Erythroblast (primary cell): ENCODE results near the gene IFNA2.
"Not testable (repeated sequence)": the region's sequence is repeated elsewhere in the genome, so short reads cannot be mapped to it uniquely, and the experiment has no call there.

ENCODE experiments used
- DNase-seq, 2 experiments: peaks; one replicate each; lab custom pipeline; 2025; lab: John Stamatoyannopoulos, UW
- GATA1 ChIP-seq: IDR thresholded peaks from 2 replicates; pipeline ENCODE4 v1.6.1; 2011; ENCODE audit warnings: low read depth, mild to moderate bottlenecking, control low read depth, low read length, moderate library complexity
- POLR2A ChIP-seq: IDR thresholded peaks from 2 replicates; pipeline ENCODE4 v1.6.1; 2011; ENCODE audit warnings: mild to moderate bottlenecking, low read length

Gene IFNA2

DNA sequence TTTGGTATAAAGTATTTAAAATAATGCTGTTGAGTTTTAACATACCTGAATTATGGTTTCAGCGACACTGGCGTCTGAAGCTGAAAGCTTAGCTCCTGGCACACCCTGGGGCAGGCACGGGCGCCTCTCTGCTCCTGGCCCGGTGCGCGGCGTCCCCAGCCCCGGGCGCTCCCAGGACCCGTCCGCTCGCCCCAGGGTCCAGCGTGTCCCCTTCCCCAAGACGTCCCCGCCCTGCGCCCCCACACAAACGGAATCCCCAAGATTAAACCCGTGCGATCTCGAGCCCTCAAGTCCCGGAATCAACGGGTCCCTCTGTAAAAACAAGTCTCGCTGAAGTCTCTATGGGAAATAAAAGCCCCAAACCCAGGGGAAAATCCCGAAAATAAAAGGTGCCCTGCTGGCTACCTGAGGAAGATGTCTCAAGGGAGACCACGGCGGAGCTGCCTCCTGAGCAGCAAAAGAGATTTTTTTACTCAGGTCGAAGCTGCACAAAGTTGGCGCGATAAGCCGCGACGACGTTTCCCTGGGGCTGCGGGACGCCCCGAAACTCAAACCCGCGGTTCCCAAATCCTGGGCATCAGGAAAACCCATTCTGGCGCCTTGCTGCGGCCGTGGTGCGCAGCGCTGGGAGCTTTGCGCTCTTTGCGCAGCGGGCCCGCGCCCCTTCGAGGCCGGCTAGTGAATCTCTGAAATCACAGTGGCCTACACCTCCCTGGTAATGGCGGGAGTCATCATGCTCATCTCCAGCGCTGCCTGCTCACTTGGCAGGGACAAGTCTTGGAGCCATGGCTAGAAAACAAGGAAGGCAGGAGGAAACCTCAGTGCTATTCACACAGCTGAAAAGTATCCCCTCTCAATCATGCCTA is 17.4 kb upstream of the IFNA2 start:
- no peak for DNase-seq
- no peak for TF ChIP-seq GATA1
- no peak for TF ChIP-seq POLR2A

DNA sequence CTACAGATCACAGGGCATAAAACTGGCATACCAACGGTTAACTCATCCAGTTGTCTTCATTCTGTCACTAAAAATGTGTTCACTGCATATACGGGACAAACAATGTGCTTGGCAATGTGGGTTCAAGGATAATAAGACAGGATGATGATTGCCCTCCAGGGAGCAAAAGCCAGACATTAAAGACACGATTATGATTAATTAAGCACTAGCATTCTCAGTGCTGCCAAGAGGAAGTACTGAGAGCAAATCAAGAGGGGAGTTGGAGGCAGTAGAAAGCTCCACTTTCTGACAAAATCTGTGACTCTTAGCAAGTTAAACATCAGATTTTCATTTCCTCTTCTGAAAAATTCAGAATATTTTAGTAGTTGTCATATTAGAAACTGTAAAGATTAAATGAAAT is 14.8 kb upstream of the IFNA2 start:
- TF ChIP-seq GATA1: no peak
- no peak for TF ChIP-seq POLR2A
- no peak for DNase-seq

DNA sequence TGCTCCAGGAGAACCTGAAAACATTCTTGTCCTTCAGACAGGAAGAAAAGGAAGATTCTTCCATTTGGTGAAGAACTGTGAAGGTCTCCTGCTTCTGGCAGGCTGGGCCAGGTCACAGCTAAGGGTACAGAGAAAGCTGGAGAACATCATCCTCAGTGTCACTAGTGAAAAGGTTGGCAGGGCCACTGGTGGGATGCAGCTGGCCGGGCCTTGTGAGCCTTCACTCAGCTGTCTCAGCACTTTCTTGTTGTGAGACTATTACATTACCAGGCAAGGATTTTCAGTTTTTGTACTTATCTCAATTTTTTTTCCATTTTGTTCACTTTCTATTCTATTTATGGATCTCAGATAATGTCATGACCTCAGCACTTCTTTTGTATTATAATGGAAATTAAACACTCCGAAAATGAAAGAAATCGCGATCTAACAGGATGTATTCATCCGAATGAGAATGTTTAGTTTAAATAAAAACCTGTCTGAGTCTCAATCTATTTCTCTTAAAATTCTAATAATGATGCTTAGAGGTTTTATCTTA is 13.8 kb upstream of the IFNA2 start:
- TF ChIP-seq POLR2A (no peak), GATA1 (no peak)

DNA sequence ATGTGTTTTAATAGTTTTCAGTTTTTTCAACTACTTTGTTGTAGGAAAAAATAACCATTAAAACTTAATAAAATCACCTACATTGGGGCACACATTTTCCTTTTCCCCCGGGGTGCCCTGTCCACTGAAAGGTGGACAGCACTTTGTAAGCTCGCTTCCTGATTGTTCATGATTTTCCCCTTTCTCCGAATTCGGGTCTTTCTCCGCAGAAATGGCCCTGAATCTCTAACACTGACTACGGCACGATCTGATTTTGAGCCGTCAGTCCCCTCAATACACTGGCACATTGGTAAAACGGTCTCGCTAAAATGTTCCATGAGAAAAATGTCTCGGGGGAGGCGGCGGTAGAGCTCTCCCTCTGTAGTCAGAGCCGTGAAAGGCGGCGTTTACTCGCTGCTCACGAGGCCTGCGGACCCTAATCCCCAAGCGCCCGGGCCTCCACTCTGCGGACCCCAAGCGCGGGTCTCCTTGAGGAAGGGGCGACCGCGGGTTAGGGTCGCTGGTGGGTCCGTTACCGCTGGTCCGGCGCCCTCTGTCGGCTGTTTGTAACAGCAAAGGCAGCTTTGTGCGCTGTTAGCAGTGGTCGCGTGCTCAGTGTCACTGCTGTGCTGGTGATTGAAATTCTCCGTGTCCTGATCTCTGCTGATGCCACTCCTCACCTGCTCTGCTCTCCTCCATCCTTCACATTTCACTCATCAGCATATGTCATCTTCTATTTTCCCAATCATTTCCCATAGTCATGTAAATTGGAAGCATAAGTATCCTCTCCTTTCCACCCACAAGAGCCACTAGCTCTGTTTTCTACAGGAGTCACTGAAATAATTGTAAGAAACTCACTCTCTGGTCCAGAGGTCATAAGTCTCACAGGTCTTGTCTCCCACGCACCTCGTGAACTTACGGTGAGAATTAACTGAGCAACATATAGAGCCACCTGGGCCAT is 10.8 kb upstream of the IFNA2 start:
- TF ChIP-seq POLR2A (no peak), GATA1 (no peak)
- DNase-seq: peak; percentile 22 to 52

More for the DNA sequence above, 13.8 kb upstream of the IFNA2 start:
- no peak for DNase-seq

DNA sequence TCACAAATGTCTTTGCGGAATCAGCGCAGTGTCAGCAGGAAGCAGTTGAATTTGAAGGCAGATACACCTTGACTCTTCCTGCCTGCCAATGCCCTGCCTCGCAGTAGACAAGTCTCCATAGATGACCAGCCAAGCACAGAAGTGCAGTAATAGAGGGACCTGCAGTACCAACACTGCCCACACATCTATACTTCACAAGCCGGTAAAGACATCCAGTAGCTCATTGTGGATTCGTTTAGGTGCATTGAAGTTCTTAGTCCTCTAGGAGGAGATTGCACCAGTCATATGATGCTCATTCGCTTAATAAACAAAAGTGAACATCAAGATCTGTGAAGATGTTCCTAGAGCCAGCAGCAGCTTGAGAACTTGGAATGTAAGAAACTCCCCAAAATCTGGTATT is 7.1 kb upstream of the IFNA2 start:
- peak in 1 of 2 experiments; percentile 3 for DNase-seq
- TF ChIP-seq POLR2A (no peak), GATA1 (no peak)

DNA sequence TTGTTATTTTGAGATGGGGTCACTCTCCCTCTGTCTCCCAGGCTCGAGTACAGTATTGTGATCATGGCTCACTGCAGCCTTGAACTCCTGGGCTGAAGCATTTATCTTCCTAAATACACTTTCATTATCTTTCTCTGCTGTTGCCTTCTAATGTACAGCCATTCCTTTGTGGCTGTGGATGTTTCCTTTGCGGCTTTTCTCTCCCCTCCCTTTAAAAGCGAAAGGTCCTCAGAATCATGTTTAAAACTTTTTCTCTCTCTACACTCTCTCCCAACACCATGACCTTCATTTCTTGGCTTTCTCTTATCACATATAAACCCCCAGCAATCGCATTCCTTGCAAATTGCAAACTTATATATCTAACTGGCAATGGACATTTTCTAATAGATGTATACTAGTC is 1.6 kb downstream of the IFNA2 start:
- TF ChIP-seq POLR2A (no peak), GATA1 (no peak)

DNA sequence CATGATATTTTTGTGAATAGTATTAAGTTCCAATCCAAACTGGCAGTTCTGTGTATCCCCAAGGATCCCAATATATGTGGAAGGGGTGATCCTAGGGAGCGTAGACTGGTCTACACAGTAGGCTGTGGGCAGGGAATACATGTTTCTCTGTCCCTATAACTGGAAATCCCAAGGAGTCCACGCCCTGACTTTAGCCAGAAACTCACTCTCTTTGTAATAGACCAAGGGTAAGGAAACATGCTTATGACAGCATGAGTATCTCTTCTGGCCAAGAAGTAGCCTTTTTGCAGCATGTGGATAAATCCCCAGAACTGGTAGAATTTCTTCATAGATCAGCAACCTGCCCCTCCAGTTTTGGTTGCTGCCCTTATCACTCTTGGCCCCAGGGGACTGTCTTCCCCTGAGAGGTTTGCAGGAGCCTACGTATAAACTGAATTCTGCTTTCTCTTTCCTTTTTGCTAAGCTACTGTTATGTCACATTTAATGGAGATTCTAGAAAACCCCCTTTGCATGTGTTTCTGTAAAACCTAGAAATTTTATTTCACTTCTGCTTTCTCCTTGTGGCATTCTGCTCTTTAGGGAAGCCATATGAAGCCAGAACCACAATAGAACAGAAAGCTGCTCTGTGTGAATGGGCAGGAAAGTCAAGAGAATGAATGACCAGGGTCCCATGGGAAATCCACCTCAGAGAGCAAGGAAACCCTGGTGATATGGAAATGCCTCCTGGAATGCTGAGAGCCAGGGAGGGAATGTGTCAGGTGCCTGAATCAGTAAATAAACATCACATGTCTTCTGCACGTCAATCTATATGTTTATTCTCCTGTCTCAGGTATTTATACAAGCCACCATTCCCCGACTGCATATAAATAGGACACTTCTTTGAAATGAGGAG is 3.5 kb downstream of the IFNA2 start:
- DNase-seq: no peak
- TF ChIP-seq GATA1 (no peak), POLR2A (no peak)

More for the DNA sequence above, 1.6 kb downstream of the IFNA2 start:
- no peak for DNase-seq

DNA sequence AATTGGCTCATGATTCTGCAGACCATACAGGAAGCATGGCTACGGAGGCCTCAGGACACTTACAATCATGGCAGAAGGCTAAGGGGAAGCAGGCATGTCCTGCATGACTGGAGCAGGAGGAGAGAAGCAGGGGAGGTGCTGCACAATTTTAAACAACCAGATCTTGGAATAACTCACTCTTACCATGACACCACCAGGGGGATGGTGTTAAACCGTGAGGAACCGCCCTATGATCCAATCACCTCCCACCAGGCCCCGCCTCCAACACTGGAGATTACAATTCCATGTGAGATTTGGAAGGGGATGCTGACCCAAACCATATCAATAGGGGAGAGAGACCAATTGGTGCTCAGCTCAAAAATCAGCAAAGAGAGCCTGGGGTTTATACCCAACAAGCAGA is 13.7 kb downstream of the IFNA2 start:
- not testable (repeated sequence) for DNase-seq

DNA sequence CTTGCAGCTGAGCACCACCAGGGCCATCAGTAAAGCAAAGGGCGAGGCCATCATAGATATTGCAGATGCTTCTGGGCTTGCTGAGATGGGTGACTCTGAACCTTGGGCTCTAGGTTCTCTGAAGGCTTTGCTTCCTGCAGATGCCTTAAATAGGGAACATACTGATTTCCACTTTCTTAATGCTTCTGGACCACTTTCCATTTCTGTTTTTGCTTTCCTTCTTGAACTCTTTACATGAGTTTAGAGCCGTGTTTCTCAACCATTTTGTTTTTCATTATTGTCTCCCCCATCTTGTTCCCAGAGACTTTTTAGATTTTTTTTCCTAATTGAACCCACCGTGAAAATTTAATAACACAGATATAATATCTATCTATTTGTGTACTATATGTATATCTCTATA is 17.2 kb downstream of the IFNA2 start, which contains the start of gene IFNA13:
TSS of gene IFNA13 (minus strand) at position 101 of the 400 bp plus-strand sequence. CDS start at position 54, 47 bp downstream.
- TF ChIP-seq GATA1 (no peak), POLR2A (no peak)
- no peak for DNase-seq

DNA sequence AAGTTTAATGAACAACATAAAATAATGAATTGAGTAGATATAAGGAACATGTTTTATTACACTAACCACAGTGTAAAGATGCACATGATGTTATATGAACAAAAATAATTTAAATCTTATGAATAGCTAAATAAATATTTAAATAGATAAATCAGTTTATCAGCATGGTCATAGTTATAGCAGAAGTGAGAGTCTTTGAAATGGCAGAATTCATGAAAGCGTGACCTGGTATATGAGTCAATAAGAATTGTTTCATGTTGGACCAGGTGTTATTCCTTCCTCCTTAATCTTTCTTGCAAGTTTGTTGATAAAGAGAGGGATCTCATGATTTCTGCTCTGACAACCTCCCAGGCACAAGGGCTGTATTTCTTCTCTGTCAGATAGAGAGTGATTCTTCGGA is 18.0 kb downstream of the IFNA2 start:
- DNase-seq: not testable (repeated sequence)

DNA sequence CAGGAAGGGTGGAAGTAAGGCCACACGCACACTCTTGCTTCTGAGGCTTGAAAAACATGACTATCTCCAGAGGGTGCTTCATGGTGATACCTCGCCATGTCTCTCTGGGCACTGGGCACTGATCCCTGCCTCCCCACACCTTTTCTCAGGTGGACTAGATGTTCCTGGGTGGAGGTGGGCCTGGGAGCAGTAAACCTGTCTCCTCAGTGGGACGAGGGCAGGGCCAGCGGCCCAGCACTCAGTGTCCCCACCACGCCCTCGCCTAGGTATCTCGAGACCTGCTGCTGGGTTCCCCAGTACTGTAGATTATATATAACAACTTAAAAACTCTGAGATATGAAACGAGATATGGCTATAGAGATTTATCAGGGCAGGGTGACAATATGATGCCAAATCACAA is 22.9 kb downstream of the IFNA2 start:
- no peak for DNase-seq
- TF ChIP-seq POLR2A (no peak), GATA1 (no peak)

DNA sequence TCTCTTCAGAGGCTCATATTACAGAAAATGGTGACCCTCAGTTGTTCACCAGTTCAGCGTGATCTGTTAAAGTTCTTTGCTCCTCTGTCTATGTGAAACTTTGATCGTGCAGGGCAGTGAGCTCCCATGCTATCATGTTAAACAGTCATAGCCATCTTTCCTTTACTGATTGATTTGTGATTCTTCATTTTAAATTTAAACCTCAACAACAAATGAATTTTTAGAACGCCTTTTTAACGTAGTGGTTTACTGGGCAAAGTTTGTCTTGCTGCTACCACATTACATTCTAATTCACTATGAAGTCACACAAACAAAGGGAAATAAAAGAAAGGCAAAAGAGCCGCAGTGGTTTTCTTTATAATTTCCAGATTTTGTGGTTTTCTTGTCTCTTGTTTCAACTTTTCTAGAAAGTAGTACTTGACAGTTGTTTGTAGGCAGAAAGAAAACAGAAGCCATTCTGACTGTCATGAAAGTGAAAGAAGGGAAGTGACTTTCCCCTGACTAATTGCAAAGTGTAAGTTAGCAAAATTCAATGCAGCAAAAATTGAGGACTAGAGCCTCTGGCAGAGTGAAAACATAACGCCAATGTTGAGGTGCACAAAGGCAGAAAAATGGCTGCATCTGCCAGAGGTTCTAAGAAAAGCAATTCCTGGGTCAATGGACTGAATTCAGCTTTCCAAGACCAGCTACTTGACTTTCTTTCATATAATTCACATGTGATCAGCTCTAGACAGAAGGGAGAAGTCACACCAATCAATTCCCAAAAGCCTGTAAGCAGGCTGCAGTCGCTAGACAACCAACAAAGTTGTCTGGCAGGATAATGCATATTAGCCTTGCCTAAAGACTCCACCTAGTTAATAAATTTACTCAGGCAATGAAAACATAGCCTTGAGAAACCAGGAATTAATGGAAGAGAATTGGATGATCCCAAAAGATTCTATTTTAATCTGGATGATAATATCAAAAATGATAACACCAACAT is 27.4 kb downstream of the IFNA2 start:
- TF ChIP-seq POLR2A (no peak), GATA1 (no peak)

DNA sequence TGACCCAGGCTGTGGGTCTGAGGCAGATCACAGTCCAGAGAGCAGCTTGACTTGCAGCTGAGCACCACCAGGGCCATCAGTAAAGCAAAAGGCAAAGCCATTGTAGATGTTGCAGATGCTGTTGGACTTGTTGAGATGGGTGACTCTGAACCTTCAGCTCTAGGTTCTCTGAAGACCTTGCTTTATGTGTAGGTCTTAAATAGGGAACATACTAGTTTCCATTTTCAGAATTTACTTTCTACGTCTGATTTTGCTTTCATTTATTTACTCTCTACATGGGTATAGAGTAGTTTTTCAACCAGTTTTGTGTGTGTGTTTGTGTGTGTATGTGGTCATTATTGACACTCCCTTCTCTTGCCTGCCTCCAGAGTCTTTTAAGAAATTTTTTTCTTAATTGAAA is 34.4 kb downstream of the IFNA2 start, which contains the start of gene IFNA6:
TSS of gene IFNA6 (minus strand) at position 101 of the 400 bp plus-strand sequence. CDS start at position 101, 0 bp downstream.
- TF ChIP-seq GATA1: no peak
- no peak for TF ChIP-seq POLR2A
- no peak for DNase-seq

More for the DNA sequence above, 27.4 kb downstream of the IFNA2 start:
- DNase-seq: no peak
